Keratinocyte (primary cell): ENCODE data around the gene GGA1. TPM values are rescaled to one million over a fixed set of nuclear protein-coding genes. Genes with fewer than 3 reads are reported as not detected.

Experiments
- DNase-seq: peaks from one replicate; pipeline ENCODE4 v3.0.0-alpha.2; 2011; ENCODE audit warnings: low read depth, missing footprints, low spot score
- FAIRE-seq: peaks from 2 replicates; lab custom pipeline; 2011; peaks lifted over from hg19 to GRCh38; lab: Jason Lieb, UNC
- H2AFZ ChIP-seq: 2 replicates; pipeline ENCODE4 v1.6.0; 2012; ENCODE audit warnings: low read length, control low read depth, inconsistent platforms; ENCODE audit not compliant: control insufficient read depth
- H3K27ac ChIP-seq: 2 replicates; pipeline ENCODE4 v1.5.1; 2011; ENCODE audit warnings: low read length; ENCODE audit not compliant: control insufficient read depth, insufficient read depth
- H3K27me3 ChIP-seq: 3 replicates; pipeline ENCODE4 v1.6.0; 2011; ENCODE audit warnings: low read length; ENCODE audit not compliant: control insufficient read depth, insufficient read depth; ENCODE audit errors: extremely low read depth
- H3K36me3 ChIP-seq, 2 experiments: 2 replicates in 1 of 2; 3 replicates in 1 of 2; pipeline ENCODE4 v1.5.1; 2011; ENCODE audit warnings: low read length in 2 of 2, mild to moderate bottlenecking in 1 of 2; ENCODE audit not compliant: control insufficient read depth in 2 of 2, insufficient read depth in 2 of 2; ENCODE audit errors: extremely low read depth in 1 of 2
- H3K4me1 ChIP-seq: 3 replicates; pipeline ENCODE4 v1.5.1; 2011; ENCODE audit warnings: low read length; ENCODE audit not compliant: control insufficient read depth, insufficient read depth; ENCODE audit errors: extremely low read depth
- H3K4me2 ChIP-seq: 3 replicates; pipeline ENCODE4 v1.6.0; 2011; ENCODE audit warnings: low read depth, low read length; ENCODE audit not compliant: control insufficient read depth, insufficient read depth; ENCODE audit errors: extremely low read depth
- H3K4me3 ChIP-seq, 3 experiments: fragments of 200-600 bp in 1 of 3; sonication (generic) in 1 of 3; 2 replicates in 2 of 3; 3 replicates in 1 of 3; pipeline ENCODE4 v1.5.1; 2011 to 2016; ENCODE audit warnings: low read length in 3 of 3, mild to moderate bottlenecking in 3 of 3, control low read depth in 2 of 3, inconsistent platforms in 1 of 3, low read depth in 1 of 3, mixed read lengths in 1 of 3, mixed run types in 1 of 3, moderate library complexity in 1 of 3; ENCODE audit not compliant: control insufficient read depth in 2 of 3, insufficient read depth in 2 of 3; ENCODE audit errors: extremely low read depth in 1 of 3
- H3K79me2 ChIP-seq: 2 replicates; pipeline ENCODE4 v1.6.0; 2012; ENCODE audit warnings: low read length; ENCODE audit not compliant: control insufficient read depth, insufficient read depth
- H3K9ac ChIP-seq: 3 replicates; pipeline ENCODE4 v1.6.0; 2011; ENCODE audit warnings: low read length; ENCODE audit not compliant: control insufficient read depth, insufficient read depth; ENCODE audit errors: extremely low read depth
- H3K9me1 ChIP-seq: 3 replicates; pipeline ENCODE4 v1.6.0; 2011; ENCODE audit warnings: low read length; ENCODE audit not compliant: control insufficient read depth, insufficient read depth; ENCODE audit errors: extremely low read depth
- H3K9me3 ChIP-seq: 2 replicates; pipeline ENCODE4 v1.5.1; 2012; ENCODE audit warnings: low read depth, low read length; ENCODE audit not compliant: control insufficient read depth
- H4K20me1 ChIP-seq: 3 replicates; pipeline ENCODE4 v1.6.0; 2011; ENCODE audit warnings: low read length; ENCODE audit not compliant: control insufficient read depth, insufficient read depth; ENCODE audit errors: extremely low read depth
- EZH2 ChIP-seq: IDR thresholded peaks from one replicate; pipeline ENCODE4 v1.6.1; 2012; ENCODE audit warnings: inconsistent platforms, mild to moderate bottlenecking, low read length, moderate library complexity
- dilution Hi-C: fragments of 300-500 bp; cut with MboI; formaldehyde crosslinking; loops from one replicate; pipeline ENCODE4 v1.7.0; 2020; ENCODE audit warnings: low sequenced_read_pairs; ENCODE audit not compliant: extremely low pct_ligation_motif_present
- polyA minus RNA-seq, 3 experiments: library from RNA; depleted of rRNA, polyadenylated mRNA; stranded (reverse); fragments of >200 nt; gene quantifications; 1 replicate in 1 of 3; 2 replicates in 1 of 3; 3 replicates in 1 of 3; pipeline ENCODE4 v1.2.3, GENCODE V29; 2011
- polyA plus RNA-seq, 5 experiments: library from polyadenylated mRNA; depleted of rRNA in 3 of 5; stranded (reverse) in 3 of 5; stranded (forward) in 1 of 5; unstranded in 1 of 5; fragments of >200 nt; gene quantifications; 1 replicate in 1 of 5; 2 replicates in 3 of 5; 3 replicates in 1 of 5; pipeline versions ENCODE4 v1.2.1 to v1.2.3, GENCODE V29; 2011 to 2012; ENCODE audit warnings: missing spikeins in 2 of 5, low read depth in 1 of 5, low replicate concordance in 1 of 5
- TF ChIP-seq, protein P1 (sequence below), 3 experiments: IDR thresholded peaks in 1 of 3; conservative IDR thresholded peaks in 1 of 3; optimal IDR thresholded peaks in 1 of 3; 2 replicates in 2 of 3; 3 replicates in 1 of 3; pipeline versions ENCODE3 to v1.5.1; 2011; ENCODE audit warnings: low read length in 3 of 3, mild to moderate bottlenecking in 3 of 3, moderate library complexity in 2 of 3, control low read depth in 1 of 3, inconsistent platforms in 1 of 3; ENCODE audit not compliant: insufficient read depth in 2 of 3; ENCODE audit errors: extremely low read depth in 1 of 3

The GGA1 gene, protein sequence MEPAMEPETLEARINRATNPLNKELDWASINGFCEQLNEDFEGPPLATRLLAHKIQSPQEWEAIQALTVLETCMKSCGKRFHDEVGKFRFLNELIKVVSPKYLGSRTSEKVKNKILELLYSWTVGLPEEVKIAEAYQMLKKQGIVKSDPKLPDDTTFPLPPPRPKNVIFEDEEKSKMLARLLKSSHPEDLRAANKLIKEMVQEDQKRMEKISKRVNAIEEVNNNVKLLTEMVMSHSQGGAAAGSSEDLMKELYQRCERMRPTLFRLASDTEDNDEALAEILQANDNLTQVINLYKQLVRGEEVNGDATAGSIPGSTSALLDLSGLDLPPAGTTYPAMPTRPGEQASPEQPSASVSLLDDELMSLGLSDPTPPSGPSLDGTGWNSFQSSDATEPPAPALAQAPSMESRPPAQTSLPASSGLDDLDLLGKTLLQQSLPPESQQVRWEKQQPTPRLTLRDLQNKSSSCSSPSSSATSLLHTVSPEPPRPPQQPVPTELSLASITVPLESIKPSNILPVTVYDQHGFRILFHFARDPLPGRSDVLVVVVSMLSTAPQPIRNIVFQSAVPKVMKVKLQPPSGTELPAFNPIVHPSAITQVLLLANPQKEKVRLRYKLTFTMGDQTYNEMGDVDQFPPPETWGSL
- polyA plus RNA-seq (29.2 to 36.4 TPM (median 32.5 TPM) in 3 replicates), polyA minus RNA-seq (25.9 to 31.7 TPM (median 27.1 TPM) in 3 replicates)
- 25.0 TPM for polyA plus RNA-seq (2011; ENCODE audit: low read depth)
- 22.9 and 26.0 TPM in 2 replicates for polyA plus RNA-seq (2011; cell fraction: cytosol; rRNA removed)
- polyA plus RNA-seq (2011; cell fraction: nucleus; rRNA removed) = 104 and 125 TPM in 2 replicates
- polyA plus RNA-seq (2012; ENCODE audit: low replicate concordance) = 28.2 and 30.6 TPM in 2 replicates
- 25.9 TPM for polyA minus RNA-seq (2011; cell fraction: cytosol; rRNA and poly(A)+ RNA removed)
- 30.6 and 40.9 TPM in 2 replicates for polyA minus RNA-seq (2011; cell fraction: nucleus; rRNA and poly(A)+ RNA removed)

DNA sequence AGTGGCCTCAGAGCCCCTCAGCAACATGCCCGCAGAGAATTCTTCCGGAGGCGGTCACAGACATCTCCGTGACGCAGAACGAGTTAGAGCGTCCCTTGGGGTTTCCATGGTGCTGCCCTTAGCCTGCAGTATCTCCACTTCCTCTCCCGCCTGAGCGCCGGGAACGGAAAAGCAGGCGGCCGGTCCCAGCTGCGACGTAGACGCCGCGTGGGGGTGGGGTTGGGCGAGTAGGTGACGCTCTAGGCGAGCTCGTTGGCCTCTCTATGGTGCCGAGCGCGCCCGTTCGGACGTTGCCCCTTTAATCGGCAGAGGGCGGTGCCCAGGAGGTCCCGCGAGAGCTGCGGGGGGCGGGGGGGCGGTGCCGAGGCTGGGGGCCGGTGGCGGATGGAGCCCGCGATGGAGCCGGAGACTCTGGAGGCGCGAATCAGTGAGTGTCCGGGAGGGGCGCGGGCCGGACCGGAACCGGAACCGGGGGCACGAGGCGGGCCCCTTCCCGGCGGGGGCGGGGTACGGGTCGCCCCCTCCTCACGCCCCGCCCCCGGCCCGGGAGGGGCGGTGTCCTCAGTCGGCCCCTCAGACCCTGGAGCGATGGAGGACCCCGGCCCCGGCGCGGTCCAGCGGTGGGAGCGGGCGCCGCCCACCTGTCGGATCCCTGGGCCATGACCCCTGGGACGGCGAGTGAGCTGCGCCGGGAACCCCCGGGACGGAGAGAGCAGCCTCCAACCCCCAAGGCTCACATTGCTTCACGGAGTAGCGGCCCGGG, at the start of gene GGA1:
Gene GGA1, plus strand, starts transcription at position 358 of the 763 bp plus-strand sequence. Its CDS starts 27 bp downstream, at position 385.
- no peaks in the 10 kb centered on the region for H3K9me3 ChIP-seq
- DNase-seq (peak; percentile 63), FAIRE-seq (no peak)
- H3K4me1 ChIP-seq = peaks cover 30% of the 10 kb centered on the region
- peak within 1 kb of the TSS; percentile 75 to 96 (median 94) for H3K4me3 ChIP-seq
- H4K20me1 ChIP-seq = no peaks in the 10 kb centered on the region
- H3K9me1 ChIP-seq = no peaks in the 10 kb centered on the region
- peak within 1 kb of the TSS; percentile 93 for H3K27ac ChIP-seq
- TF ChIP-seq, protein P1, sequence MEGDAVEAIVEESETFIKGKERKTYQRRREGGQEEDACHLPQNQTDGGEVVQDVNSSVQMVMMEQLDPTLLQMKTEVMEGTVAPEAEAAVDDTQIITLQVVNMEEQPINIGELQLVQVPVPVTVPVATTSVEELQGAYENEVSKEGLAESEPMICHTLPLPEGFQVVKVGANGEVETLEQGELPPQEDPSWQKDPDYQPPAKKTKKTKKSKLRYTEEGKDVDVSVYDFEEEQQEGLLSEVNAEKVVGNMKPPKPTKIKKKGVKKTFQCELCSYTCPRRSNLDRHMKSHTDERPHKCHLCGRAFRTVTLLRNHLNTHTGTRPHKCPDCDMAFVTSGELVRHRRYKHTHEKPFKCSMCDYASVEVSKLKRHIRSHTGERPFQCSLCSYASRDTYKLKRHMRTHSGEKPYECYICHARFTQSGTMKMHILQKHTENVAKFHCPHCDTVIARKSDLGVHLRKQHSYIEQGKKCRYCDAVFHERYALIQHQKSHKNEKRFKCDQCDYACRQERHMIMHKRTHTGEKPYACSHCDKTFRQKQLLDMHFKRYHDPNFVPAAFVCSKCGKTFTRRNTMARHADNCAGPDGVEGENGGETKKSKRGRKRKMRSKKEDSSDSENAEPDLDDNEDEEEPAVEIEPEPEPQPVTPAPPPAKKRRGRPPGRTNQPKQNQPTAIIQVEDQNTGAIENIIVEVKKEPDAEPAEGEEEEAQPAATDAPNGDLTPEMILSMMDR (optimal IDR thresholded peaks at IDR 0.05 in 1 of 3, IDR thresholded peaks at IDR 0.05 in 1 of 3, conservative IDR thresholded peaks at IDR 0.05 in 1 of 3; ENCODE audit: extremely low read depth in 1 of 3, insufficient read depth in 2 of 3, low read length in 3 of 3) = no peak
- no peak for TF ChIP-seq EZH2
- peak within 1 kb of the TSS; percentile 87 for H2AFZ ChIP-seq
- peaks cover 29% of the 10 kb centered on the region for H3K79me2 ChIP-seq
- dilution Hi-C loops = no loop called here
- H3K4me2 ChIP-seq = peak within 1 kb of the TSS; percentile 96
- peak within 1 kb of the TSS; percentile 89 for H3K9ac ChIP-seq
- H3K27me3 ChIP-seq = no peaks in the 10 kb centered on the region
- H3K36me3 ChIP-seq = peaks cover 2 to 6% of the 10 kb centered on the region in 2 experiments

DNA sequence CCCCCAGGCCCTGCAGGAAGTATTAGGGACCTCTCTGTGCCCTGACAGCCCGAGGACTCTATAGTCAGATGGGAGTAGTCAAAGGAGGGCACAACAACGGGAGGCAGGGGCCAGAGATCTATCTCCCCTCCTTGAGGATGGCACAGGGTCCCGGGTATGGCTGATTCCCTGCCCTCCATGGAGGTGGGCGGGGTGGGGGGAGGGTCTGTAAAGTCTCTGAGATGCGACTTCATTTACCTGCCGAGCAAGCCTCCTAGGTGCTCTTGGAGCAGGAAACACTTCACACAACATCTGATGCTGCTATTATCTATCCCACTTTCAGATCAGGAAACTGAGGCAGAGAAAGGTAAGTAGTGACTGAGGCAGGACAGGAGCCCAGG, 49.1 kb upstream of the GGA1 start:
- Histone ChIP-seq H3K4me1 (peaks cover 47% of the 10 kb centered on the region), H3K27me3 (no peaks in the 10 kb centered on the region), H3K9me1 (peaks cover 11% of the 10 kb centered on the region), H3K27ac (peak overlapping the region; percentile 66), H3K9ac (peak overlapping the region; percentile 96), H4K20me1 (peaks cover 12% of the 10 kb centered on the region), H3K36me3 (peaks cover 0 to 21% of the 10 kb centered on the region in 2 experiments), H2AFZ (peak overlapping the region; percentile 63), H3K4me2 (peak overlapping the region; percentile 69), H3K9me3 (no peaks in the 10 kb centered on the region), H3K79me2 (peaks cover 31% of the 10 kb centered on the region), H3K4me3 (peak overlapping the region; percentile 32 to 50 (median 47))
- TF ChIP-seq EZH2 = no peak
- TF ChIP-seq, protein P1 (optimal IDR thresholded peaks at IDR 0.05 in 1 of 3, IDR thresholded peaks at IDR 0.05 in 1 of 3, conservative IDR thresholded peaks at IDR 0.05 in 1 of 3; ENCODE audit: extremely low read depth in 1 of 3, insufficient read depth in 2 of 3, low read length in 3 of 3) = no peak
- FAIRE-seq (no peak), DNase-seq (no peak)
- dilution Hi-C loops = no loop called here
